Activated naive CD8-positive, alpha-beta T cell treated with anti-CD3 and anti-CD28 coated beads for 36 hours (primary cell): ENCODE measurements around the gene CD79A. TPM values are rescaled to one million over a fixed set of nuclear protein-coding genes. Genes with fewer than 3 reads are reported as not detected.
"Not testable (repeated sequence)": the region's sequence is repeated elsewhere in the genome, so short reads cannot be mapped to it uniquely, and the experiment has no call there.

Experiments
- DNase-seq: peaks from one replicate; pipeline ENCODE4 v3.0.0; 2021
- H3K27ac Mint-ChIP-seq: one replicate; pipeline ENCODE4 v1.8.0; 2022; ENCODE audit warnings: mild to moderate bottlenecking, moderate library complexity, mixed read lengths
- H3K27me3 Mint-ChIP-seq: one replicate; pipeline ENCODE4 v1.8.0; 2022; ENCODE audit warnings: mild to moderate bottlenecking, mixed read lengths
- H3K36me3 Mint-ChIP-seq: one replicate; pipeline ENCODE4 v1.8.0; 2021; ENCODE audit warnings: mild to moderate bottlenecking, mixed read lengths
- H3K4me1 Mint-ChIP-seq: one replicate; pipeline ENCODE4 v1.8.0; 2021; ENCODE audit warnings: mixed read lengths
- H3K4me3 Mint-ChIP-seq: one replicate; pipeline ENCODE4 v1.8.0; 2022; ENCODE audit warnings: mild to moderate bottlenecking, moderate library complexity, mixed read lengths
- H3K9me3 Mint-ChIP-seq: one replicate; pipeline ENCODE4 v1.8.0; 2022; ENCODE audit warnings: mixed read lengths
- total RNA-seq, 2 experiments: library from RNA; stranded (reverse); gene quantifications; one replicate each; pipeline ENCODE4 v1.2.3, GENCODE V29; 2021

Gene CD79A
- total RNA-seq, 2 experiments from 2014 or later: 28.8 to 32.2 TPM

- Mint-ChIP-seq H3K4me1 (peaks cover 21% of the 10 kb centered on the region), H3K4me3 (no peak overlapping the region), H3K27ac (no peak overlapping the region), H3K36me3 (no peaks in the 10 kb centered on the region), H3K9me3 (no peaks in the 10 kb centered on the region), H3K27me3 (peaks cover 28% of the 10 kb centered on the region)
- DNase-seq: no peak
These were observed 36.7 kb downstream of the CD79A start for GRCh38 chr19:41913538-41914423.

- DNase-seq, H3K36me3 Mint-ChIP-seq, H3K27ac Mint-ChIP-seq, H3K9me3 Mint-ChIP-seq, H3K4me3 Mint-ChIP-seq: not testable (repeated sequence)
- peaks cover 21% of the 10 kb centered on the region for H3K4me1 Mint-ChIP-seq
- H3K27me3 Mint-ChIP-seq: peaks cover 28% of the 10 kb centered on the region
These were observed 37.4 kb downstream of the CD79A start for GRCh38 chr19:41914424-41914834.

- Mint-ChIP-seq H3K4me1 (peaks cover 21% of the 10 kb centered on the region), H3K9me3 (no peaks in the 10 kb centered on the region), H3K27me3 (peaks cover 28% of the 10 kb centered on the region), H3K36me3 (no peaks in the 10 kb centered on the region), H3K27ac (no peak overlapping the region), H3K4me3 (no peak overlapping the region)
- DNase-seq: no peak
These were observed 38.1 kb downstream of the CD79A start for GRCh38 chr19:41915021-41915775.

- no peak for DNase-seq
- no peak overlapping the region for H3K27ac Mint-ChIP-seq
- H3K36me3 Mint-ChIP-seq: no peaks in the 10 kb centered on the region
- H3K27me3 Mint-ChIP-seq: peaks cover 28% of the 10 kb centered on the region
- H3K4me3 Mint-ChIP-seq: no peak overlapping the region
- H3K9me3 Mint-ChIP-seq: no peaks in the 10 kb centered on the region
- peaks cover 16% of the 10 kb centered on the region for H3K4me1 Mint-ChIP-seq
These were observed 38.8 kb downstream of the CD79A start for GRCh38 chr19:41915776-41916414.

GRCh38 chr19:41917676-41918075 lies 40.6 kb downstream of the CD79A start:
- Mint-ChIP-seq H3K4me3 (no peak overlapping the region), H3K9me3 (no peaks in the 10 kb centered on the region), H3K27me3 (peaks cover 25% of the 10 kb centered on the region), H3K27ac (no peak overlapping the region), H3K36me3 (no peaks in the 10 kb centered on the region), H3K4me1 (peaks cover 13% of the 10 kb centered on the region)
- DNase-seq: no peak

- DNase-seq: no peak
- H3K9me3 Mint-ChIP-seq: no peaks in the 10 kb centered on the region
- no peak overlapping the region for H3K4me3 Mint-ChIP-seq
- H3K27ac Mint-ChIP-seq: no peak overlapping the region
- H3K4me1 Mint-ChIP-seq: peaks cover 14% of the 10 kb centered on the region
- H3K36me3 Mint-ChIP-seq: no peaks in the 10 kb centered on the region
- peaks cover 22% of the 10 kb centered on the region for H3K27me3 Mint-ChIP-seq
These were observed 41.0 kb downstream of the CD79A start for GRCh38 chr19:41918095-41918494.

- peaks cover 17% of the 10 kb centered on the region for H3K27me3 Mint-ChIP-seq
- peaks cover 2% of the 10 kb centered on the region for H3K36me3 Mint-ChIP-seq
- peaks cover 18% of the 10 kb centered on the region for H3K4me1 Mint-ChIP-seq
- no peaks in the 10 kb centered on the region for H3K9me3 Mint-ChIP-seq
- no peak overlapping the region for H3K4me3 Mint-ChIP-seq
- no peak for DNase-seq
- H3K27ac Mint-ChIP-seq: no peak overlapping the region
These were observed 41.7 kb downstream of the CD79A start for GRCh38 chr19:41918653-41919244.

- Mint-ChIP-seq H3K27ac (no peak overlapping the region), H3K4me1 (peaks cover 14% of the 10 kb centered on the region), H3K27me3 (peaks cover 9% of the 10 kb centered on the region), H3K4me3 (no peak overlapping the region), H3K36me3 (peaks cover 2% of the 10 kb centered on the region), H3K9me3 (no peaks in the 10 kb centered on the region)
- DNase-seq: no peak
These were observed 43.1 kb downstream of the CD79A start for GRCh38 chr19:41919948-41920712.

- Mint-ChIP-seq H3K27ac (peak overlapping the region; percentile 3), H3K4me1 (peaks cover 14% of the 10 kb centered on the region), H3K9me3 (no peaks in the 10 kb centered on the region), H3K4me3 (no peak overlapping the region), H3K27me3 (peaks cover 9% of the 10 kb centered on the region), H3K36me3 (peaks cover 2% of the 10 kb centered on the region)
- DNase-seq: no peak
These were observed 44.0 kb downstream of the CD79A start for GRCh38 chr19:41920882-41921576.

GRCh38 chr19:41921577-41922576 lies 44.8 kb downstream of the CD79A start:
- H3K9me3 Mint-ChIP-seq: no peaks in the 10 kb centered on the region

GRCh38 chr19:41922585-41922984 lies 45.5 kb downstream of the CD79A start:
- Mint-ChIP-seq H3K9me3 (no peaks in the 10 kb centered on the region), H3K4me3 (no peak overlapping the region), H3K27ac (no peak overlapping the region), H3K36me3 (peaks cover 2% of the 10 kb centered on the region), H3K4me1 (peaks cover 14% of the 10 kb centered on the region), H3K27me3 (peaks cover 9% of the 10 kb centered on the region)
- no peak for DNase-seq

More at GRCh38 chr19:41921577-41922576, 44.8 kb downstream of the CD79A start:
- Mint-ChIP-seq H3K4me1 (peaks cover 14% of the 10 kb centered on the region), H3K27ac (peak overlapping the region; percentile 3), H3K4me3 (no peak overlapping the region), H3K27me3 (peaks cover 9% of the 10 kb centered on the region), H3K36me3 (peaks cover 2% of the 10 kb centered on the region)
- no peak for DNase-seq

GRCh38 chr19:41923045-41923788 lies 46.1 kb downstream of the CD79A start:
- no peak for DNase-seq
- Mint-ChIP-seq H3K36me3 (peaks cover 2% of the 10 kb centered on the region), H3K9me3 (no peaks in the 10 kb centered on the region), H3K27me3 (peaks cover 9% of the 10 kb centered on the region), H3K4me1 (peaks cover 14% of the 10 kb centered on the region), H3K27ac (no peak overlapping the region), H3K4me3 (no peak overlapping the region)
